Dermis blood vessel endothelial cell (primary cell): ENCODE measurements around the gene POGZ. TPM values are rescaled to one million over a fixed set of nuclear protein-coding genes. Genes with fewer than 3 reads are reported as not detected.

ENCODE experiments used
- DNase-seq: peaks from one replicate; pipeline ENCODE4 v3.0.0; 2010
- total RNA-seq: library from RNA; depleted of rRNA; stranded (reverse); fragments of >200 nt; gene quantifications from 2 replicates; pipeline ENCODE4 v1.2.3, GENCODE V29; 2014

Gene POGZ, protein sequence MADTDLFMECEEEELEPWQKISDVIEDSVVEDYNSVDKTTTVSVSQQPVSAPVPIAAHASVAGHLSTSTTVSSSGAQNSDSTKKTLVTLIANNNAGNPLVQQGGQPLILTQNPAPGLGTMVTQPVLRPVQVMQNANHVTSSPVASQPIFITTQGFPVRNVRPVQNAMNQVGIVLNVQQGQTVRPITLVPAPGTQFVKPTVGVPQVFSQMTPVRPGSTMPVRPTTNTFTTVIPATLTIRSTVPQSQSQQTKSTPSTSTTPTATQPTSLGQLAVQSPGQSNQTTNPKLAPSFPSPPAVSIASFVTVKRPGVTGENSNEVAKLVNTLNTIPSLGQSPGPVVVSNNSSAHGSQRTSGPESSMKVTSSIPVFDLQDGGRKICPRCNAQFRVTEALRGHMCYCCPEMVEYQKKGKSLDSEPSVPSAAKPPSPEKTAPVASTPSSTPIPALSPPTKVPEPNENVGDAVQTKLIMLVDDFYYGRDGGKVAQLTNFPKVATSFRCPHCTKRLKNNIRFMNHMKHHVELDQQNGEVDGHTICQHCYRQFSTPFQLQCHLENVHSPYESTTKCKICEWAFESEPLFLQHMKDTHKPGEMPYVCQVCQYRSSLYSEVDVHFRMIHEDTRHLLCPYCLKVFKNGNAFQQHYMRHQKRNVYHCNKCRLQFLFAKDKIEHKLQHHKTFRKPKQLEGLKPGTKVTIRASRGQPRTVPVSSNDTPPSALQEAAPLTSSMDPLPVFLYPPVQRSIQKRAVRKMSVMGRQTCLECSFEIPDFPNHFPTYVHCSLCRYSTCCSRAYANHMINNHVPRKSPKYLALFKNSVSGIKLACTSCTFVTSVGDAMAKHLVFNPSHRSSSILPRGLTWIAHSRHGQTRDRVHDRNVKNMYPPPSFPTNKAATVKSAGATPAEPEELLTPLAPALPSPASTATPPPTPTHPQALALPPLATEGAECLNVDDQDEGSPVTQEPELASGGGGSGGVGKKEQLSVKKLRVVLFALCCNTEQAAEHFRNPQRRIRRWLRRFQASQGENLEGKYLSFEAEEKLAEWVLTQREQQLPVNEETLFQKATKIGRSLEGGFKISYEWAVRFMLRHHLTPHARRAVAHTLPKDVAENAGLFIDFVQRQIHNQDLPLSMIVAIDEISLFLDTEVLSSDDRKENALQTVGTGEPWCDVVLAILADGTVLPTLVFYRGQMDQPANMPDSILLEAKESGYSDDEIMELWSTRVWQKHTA (N-terminal part only)
- total RNA-seq = 20.3 and 26.2 TPM in 2 replicates

DNA sequence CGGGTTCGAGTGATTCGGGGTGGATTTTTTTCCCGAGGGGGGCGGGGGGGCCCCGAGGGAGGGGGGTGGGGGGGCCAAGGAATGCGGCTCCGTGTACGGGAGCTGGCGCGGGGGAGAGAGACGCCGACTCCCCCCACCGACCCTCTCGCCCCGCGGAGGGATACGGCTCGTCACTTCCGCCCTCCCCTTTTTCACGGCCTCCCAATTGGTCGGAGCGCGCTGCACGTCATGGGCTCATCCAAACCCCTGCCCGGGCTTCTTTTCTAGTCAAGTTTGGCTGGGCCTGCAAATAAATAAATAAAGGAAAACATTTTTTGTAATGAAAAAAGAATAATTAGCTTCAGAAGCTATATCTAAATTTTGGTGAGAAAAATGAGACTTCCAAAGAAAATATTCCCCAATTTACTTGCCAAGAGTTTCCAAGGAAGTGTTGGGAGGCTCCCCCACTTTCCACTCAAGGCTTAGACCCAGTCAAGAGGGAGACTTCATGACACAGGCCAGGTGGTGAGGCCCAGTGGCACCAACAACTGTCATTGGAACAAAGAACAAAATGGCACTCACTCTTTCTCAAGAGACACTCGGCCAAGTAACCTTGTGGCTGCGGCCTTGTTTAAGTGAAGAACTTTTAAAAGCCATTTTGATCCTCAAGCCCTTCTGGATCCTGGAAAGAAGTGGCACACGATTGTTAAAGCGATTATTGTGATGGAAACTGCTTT is at the start of gene POGZ:
POGZ (minus strand) TSS at position 164 of the 716 bp plus-strand sequence. CDS start 17,290 bp downstream, outside the sequence.
- peak; percentile 98 for DNase-seq

DNA sequence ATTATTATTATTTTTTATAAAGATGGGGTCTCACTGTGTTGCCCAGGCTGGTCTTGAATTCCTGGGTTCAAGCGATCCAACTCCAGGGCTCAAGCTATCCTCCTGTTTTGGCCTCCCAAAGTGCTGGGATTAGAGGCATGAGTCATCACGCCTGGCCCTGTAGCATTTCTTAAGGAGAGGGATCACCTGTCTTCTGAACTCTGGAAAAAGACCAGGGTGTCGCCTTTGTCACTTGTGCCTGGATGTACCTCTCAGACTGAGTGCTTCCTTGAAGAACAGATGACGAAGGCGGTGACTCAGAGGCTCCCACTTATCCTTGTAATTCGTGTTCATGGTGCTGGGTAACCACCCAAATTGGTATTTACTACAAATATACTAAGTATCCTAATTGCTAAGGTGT is 49.5 kb upstream of the POGZ start:
- DNase-seq = no peak

DNA sequence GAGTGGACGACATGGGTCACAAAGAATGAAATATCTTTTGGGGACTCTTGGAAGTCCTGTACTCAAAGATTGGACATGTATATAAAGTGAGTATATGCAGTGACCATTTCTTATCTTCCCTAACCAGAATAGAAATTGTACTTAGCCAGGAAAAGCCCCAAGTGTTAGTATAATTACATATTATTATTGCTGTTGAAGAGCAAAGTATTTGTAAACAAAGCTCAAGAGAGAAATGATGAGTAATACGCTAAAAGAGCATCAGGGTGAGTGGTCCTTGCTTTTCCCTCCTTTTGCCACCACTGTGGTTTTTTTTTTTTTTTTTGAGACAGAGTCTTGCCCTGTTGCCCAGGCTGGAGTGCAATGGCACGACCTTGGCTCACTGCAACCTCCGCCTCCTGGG is 45.5 kb upstream of the POGZ start:
- no peak for DNase-seq

DNA sequence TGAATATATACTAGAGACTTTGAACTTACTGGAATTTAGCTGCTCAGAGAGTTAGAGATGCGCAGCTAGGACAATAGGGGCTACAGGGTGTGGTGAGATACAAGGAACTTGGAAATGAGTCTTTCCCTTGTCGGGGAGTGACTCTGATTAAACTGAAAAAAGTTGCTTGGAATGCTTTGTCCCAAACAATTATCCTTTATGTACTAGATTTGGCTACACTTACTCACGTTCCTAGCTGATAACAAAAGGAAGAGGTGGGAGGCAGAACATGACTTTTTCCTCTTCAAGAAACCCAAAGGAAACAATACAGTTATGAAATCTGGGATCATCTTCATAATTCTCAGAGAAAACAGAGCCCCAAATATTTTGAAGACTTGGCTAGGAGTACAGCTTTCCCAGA is 45.0 kb upstream of the POGZ start:
- DNase-seq = peak; percentile 48

DNA sequence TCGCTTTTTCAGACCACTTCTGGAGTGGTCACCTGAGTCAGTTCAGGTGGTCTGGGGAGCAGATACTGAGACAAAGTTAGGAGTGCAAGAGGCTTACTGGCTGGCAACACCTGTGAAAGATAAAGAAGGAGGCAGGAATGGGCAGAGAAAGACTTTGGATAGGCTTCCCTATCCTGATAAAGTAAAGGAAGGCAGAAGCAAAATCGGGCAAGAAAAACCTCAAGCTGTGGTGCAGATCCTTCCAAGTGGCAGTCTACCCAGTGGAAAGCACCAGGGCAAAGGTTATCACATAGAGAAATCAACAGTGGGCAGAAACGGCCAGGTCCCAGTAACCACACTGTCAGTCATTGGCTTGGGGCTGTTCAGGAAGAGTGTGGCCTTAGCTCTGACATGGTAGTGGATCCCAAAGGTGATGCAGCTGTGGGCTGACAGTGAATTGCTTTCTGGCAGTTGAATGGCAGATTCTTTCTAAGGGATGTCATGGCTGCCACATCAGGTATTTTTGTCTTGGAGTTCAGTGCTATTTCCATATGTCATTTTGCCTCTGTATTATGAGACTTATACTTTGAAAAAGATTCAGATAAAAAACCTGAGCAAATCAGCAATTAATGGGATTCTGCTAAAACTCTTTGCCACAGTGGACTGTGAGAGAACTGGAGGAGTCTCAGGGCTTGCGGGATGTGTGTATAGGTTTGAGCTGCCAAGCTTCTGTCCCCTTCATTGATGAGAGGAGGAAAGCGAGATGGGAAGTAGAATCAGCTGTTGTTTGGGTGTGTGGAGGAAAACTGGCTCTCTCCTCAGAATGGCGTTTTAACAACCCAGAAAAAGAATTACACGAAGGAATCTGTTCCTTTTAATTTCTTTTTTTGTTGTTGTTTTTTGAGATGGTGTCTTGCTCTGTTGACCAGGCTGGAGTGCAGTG is 43.8 kb upstream of the POGZ start:
- DNase-seq = no peak

DNA sequence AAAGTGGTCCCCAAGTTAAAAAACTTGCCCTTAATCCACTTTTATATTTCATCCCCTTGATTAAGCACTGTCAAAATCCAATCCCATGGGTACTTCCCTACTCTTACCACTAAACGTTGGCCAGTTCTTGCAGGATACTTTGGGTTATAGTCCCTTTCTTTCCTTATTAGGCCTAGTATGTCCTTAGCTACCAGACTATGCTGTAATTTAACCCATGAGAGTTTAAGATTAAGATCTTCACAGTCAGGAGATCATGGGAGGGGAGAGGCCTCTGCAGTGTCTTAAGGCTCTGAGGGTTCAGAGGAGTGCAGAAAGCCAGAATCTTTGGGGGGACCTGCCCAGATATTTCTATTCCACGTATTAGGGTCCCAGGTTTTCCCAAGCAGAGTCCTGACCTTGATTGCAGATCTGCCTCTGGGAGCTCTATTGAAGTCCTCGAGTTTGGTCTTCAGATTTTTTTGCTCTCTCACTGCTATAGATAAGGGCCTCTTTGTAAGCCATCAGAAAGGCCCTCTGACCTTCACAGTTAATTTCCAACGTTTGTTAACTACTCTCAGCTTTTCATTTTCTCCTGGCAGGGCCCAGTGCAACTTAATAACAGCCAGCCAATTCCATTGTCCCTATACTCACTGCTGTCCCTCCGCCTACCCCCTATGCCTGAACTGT is 42.9 kb upstream of the POGZ start:
- no peak for DNase-seq

DNA sequence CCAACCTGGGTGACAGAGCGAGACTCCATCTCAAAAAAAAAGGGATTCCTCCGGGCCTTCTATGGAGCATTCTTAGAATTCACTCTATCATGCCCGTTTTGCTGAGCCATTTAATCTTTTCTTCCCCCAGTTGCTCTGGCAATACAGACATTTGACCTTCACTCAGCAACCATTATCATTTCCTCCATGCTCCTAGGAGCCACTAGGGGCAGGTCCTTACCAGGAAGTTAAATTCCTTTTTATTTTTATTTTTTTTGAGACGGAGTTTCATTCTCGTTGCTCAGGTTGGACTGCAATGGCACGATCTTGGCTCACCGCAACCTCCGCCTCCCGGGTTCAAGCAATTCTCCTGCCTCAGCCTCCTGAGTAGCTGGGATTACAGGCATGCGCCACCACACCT is 42.2 kb upstream of the POGZ start:
- peak; percentile 30 for DNase-seq

DNA sequence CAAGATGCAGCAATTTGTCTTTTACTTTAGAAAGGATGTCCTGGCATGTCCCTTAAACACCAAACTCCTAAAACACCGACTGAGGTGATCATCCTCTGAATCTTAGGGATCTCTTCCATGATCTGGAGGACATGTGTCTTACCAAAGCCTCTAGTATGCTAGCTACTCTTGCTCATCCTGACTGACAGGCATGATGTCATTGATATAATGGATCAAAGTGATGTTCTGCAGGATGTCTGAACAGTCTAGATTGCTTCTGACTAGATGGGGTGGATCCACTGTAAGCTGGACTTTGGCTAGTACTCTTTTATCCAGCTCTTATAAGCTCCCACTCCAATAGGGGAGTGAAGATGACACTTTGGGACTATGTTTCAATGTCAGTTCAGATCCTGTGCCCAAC is 40.6 kb upstream of the POGZ start:
- no peak for DNase-seq

DNA sequence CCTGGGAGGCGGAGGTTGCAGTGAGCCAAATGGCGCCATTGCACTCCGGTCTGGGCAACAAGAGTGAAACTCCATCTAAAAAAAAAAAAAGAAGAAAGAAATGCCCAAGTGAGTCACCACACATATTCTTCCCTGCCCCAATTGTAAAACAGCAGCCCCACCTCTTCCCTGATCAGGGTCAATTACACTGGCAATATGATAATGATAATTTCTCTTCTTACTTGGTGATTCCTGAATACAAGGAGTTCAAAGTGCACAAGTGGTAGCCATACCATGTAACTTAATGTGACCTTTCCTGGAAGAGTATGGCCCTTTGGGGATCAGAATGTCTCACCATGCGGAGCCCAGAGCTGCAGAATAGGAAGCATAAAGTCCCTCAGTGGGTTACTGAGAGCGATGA is 40.1 kb upstream of the POGZ start:
- DNase-seq = no peak

DNA sequence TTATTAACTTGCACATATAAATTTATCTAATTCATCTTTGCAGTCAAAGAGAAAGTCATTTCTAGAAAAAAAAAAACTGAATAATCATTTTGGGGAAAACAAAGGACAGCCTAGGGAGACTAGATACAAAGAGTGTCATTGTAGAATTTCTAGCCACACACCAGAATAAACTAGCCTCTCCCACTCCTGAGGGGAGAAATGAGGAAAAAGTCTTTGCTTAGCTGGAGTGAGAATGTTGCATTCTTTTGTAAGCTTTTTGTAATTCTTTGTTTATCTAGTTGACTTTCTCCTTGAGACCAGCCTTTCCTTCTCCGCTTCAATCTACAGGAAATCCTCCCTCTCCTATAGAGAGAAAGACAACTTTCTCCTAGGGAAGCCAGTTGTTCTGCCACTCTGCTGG is 36.0 kb upstream of the POGZ start:
- DNase-seq = no peak

DNA sequence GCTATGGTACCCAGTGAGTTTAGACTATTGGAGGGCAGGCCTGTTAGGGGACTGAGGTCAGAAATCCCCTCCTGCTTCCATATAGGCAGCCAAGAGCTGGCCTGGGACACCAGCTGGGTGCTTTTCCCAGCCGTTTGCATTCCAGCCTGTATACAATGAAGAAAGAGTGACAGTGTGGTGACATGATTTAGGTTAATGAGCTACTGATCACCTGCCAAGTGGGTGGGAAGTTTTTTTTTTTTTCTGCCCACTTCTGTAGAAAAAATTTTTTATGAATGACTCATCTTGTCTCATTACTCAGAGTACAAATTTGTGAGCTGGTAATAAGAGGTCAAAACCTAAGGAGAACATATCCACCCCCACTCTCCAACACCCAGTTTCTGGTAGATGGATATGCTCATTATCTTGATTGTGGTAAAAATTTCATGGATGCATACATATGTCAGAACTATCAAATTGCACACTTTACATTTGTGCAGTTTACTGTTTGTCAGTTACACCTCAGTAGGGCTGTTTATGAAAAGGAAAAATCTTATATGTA is 35.5 kb upstream of the POGZ start:
- peak; percentile 80 for DNase-seq

DNA sequence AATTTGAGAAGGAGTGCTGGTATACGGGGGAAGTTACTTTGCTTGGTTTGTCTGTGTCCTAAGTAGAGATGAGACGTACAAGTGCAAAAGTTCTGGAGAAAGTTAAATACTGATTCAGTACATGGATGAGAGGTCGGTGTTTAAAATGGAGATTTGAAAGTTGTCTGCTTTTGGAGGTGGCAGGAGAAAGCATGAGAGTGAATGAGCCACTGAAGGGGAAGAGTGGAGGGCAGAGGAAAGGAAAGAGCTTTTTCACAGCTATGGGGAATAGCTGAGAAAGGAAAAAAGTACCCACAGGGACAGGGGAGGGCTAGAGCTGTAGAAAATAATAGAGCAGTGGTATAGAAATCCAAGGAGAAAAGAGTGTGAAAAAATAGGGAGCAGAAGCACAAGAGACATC is 33.7 kb upstream of the POGZ start:
- no peak for DNase-seq

DNA sequence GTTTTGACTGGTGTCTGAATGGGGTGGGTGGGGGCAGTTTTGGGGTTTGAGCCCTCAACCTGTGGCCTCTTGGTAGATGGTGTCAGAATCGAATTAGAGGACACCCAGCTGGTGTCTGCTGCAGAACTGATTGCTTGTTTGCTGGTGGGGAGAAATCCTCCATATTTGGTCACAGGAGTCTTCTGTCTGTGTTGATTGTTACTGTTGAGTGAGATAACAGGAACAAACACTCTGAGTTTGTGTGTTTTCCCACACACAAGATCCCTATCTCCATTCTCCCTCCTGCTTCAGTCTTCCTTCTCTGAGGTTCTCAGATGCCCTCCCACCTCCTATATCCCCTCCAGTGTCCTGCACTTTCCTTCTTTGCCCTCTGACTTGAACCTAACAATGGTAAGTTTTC is 32.8 kb upstream of the POGZ start:
- no peak for DNase-seq

DNA sequence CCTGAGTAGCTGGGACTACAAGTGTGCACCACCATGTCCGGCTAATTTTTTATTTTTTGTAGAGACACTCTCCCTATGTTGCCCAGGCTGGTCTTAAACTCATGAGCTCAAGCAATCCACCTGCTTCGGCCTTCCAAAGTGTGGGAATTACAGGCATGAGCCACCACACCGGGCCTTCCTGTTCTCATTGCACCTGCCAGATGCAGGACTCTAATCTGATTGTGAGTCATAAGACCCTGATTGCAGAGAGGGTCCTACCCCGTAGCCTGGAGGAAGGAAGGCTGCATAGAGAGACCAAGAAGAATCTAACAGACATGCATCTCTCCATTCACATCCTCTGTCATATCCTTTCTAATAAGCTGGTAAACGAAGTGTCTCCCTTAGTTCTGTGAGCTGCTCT is 32.3 kb upstream of the POGZ start:
- peak; percentile 25 for DNase-seq

DNA sequence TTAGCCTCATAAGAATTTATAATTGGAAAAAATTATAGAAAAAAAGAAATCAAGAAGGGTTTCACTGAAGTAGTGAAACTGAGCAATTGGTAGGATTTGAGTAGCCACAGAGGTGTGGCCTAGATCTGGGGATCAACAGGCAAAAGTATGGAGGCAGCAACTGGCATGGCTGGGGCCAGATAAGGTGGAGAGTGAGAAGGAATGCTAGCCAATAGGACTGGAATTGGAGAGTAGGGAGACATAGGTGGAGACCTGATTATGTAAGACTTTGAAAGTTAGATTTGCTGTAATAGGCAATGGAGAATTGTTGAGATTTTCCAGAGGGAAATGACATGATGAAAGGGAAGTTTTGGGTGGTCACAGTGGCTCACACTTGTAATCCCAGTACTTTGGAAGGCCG is 27.3 kb upstream of the POGZ start:
- no peak for DNase-seq

DNA sequence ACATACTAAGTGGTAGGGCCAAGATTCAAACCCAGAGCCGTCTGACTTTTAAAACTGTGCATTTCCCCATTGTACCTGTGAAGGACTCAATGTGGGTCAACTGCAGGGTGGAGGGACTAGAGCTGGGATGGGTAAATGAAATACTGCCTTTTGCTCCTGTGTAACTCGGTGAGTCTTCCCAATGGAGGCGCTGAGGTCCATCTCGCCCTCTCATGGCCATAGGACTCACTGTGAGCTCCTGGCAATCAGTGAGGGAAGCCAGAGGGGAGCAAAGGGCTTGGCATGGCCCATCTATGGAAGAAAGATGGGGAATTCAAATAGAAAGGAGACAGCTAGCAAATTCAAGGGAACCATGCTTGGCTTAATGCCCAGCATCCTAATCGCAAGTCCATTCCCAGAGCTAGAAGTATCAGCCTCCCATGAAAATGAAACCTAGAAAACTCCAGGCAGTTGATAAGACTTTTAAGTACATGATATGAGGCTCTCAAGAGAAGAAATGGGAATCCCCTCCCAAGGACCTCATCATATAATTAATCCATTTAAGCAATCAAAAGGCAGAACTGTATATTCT is 26.5 kb upstream of the POGZ start:
- no peak for DNase-seq

DNA sequence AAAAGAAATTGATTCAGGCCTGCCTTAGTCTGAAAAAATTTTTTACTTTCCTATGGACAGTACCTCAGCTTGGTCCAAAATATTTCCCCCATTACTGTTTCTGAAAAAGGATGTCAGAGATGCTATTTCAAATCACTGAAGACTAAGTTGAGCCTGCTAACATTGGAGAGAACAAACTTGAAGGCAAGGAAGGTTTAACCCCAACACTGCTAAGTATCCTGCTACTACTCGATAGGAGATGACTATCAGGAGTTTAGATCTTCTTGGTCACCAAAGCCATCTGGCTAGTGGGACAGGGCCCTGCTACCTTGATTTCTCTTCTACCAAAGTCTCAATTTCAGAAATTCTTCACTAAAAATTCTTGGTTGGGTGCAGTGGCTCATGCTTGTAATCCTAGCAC is 22.7 kb upstream of the POGZ start:
- DNase-seq = no peak

DNA sequence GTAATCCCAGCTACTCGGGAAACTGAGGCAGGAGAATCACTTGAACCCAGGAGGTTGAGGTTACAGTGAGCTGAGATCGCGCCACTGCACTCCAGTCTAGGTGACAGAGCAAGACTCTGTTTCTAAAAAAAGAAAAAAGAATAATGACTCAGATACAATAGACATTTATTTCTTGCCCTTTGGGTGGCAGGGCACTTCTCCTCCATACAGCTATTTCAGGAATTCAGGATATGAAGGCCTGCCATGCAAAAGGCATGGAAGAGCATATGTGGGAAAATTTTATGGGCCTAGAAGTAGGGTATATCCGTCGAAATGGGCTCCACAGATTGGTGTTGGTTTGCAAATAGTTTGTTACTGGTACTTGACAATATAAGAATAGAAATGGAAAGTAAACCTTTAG is 20.2 kb upstream of the POGZ start:
- no peak for DNase-seq

DNA sequence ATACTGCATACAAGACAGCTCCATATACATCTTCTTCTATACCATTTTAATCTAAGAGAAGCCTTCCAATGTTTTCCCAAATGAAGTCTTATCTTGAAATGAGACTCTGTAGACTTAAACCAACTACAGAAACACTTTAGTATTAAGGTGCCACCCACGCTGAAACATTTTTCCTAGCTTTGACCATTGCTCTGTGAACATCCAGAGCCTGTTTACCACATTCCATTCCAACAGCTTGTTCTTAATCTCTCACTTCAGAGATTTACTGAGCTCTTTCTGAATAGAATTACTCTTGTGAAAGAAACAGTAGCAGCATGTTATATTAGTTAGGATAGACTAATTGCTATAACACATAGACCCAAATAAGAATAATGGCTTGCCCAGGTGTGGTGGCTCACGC is 19.6 kb upstream of the POGZ start:
- DNase-seq = no peak

DNA sequence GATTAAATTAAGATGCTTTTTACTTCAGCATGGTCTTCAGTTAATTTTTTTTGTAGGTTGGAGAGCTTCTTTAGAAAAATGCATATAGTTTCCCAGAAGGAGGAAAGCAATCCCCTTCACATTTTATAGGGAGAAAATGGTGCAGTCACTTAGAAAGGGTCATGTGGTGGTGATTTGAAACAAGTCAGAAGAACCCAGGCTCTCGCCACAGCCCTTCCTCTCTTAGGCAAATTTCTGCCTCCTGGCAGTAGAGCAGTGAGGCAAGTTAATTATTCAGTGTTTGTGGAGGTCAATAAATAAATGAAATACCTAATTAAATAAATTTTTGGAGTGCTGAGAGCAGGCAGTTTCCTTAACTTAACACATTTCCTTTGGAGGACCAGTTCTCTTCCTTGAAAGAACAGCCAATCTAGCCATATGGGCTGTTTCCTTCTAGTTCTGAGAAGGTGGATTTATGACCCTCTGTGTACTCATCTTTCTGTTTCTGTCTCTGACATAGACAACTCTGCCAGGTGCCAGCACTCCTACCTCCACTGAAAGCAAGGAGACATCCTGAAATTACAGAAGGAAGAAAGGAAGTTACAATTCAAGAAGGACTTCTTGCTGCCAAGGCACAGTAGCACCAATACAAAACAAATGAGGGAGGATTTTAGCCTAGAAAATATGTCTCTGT is 19.0 kb upstream of the POGZ start:
- no peak for DNase-seq
